H1 (cell line): ENCODE measurements around the gene SLC4A11. TPM values are rescaled to one million over a fixed set of nuclear protein-coding genes. Genes with fewer than 3 reads are reported as not detected.

Experiments used
- GTF2F1 ChIP-seq: IDR thresholded peaks from 2 replicates; pipeline ENCODE4 v1.6.1; 2012; ENCODE audit warnings: low read depth, low read length, improper control_type of control experiment, borderline replicate concordance
- JUND ChIP-seq: IDR thresholded peaks from 2 replicates; pipeline ENCODE4 v1.6.1; 2011; ENCODE audit warnings: mild to moderate bottlenecking, improper control_type of control experiment, low read length
- NANOG ChIP-seq: IDR thresholded peaks from 2 replicates; pipeline ENCODE4 v1.6.1; 2011; ENCODE audit warnings: low read length, low read depth, mild to moderate bottlenecking, inconsistent platforms; ENCODE audit not compliant: insufficient read depth, poor library complexity, severe bottlenecking
- SP2 ChIP-seq: IDR thresholded peaks from 2 replicates; pipeline ENCODE4 v1.6.1; 2012; ENCODE audit warnings: mild to moderate bottlenecking, low read length, inconsistent platforms
- USF2 ChIP-seq: IDR thresholded peaks from 2 replicates; pipeline ENCODE4 v1.6.1; 2011; ENCODE audit warnings: low read length, improper control_type of control experiment
- polyA plus RNA-seq, 7 experiments: library from polyadenylated mRNA; depleted of rRNA in 3 of 7; stranded (reverse) in 5 of 7; unstranded in 2 of 7; fragments of >200 nt in 5 of 7; fragments of 200-250 nt in 2 of 7; gene quantifications; 1 replicate in 5 of 7; 2 replicates in 1 of 7; 4 replicates in 1 of 7; pipeline versions ENCODE4 v1.2.1 to v1.2.3, GENCODE V29; 2011 to 2013; ENCODE audit warnings: missing spikeins in 2 of 7, mixed read lengths in 2 of 7
- total RNA-seq: library from RNA; stranded (reverse); fragmentation: NEBNext Ultra II Directional; extraction: Animal tissue kit (Norgen Biotek cat#: 25700); gene quantifications from 2 replicates; pipeline ENCODE4 v1.2.1, GENCODE V29; 2021

SLC4A11 gene
- total and polyA plus RNA-seq, 2 of the 8 experiments (the other 6 are each of a cell fraction or from before 2014, with no cell fraction given), result 11.9 to 32.3 TPM

- TF ChIP-seq NANOG (no peak), JUND (no peak), SP2 (no peak), GTF2F1 (no peak), USF2 (no peak)
Measured at GRCh38 chr20:3226093-3226492, 12.9 kb downstream of the SLC4A11 start (continued).
